HepG2 (cell line): Measurements from ENCODE around the gene LZTS2. TPM values are rescaled to one million over a fixed set of nuclear protein-coding genes. Genes with fewer than 3 reads are reported as not detected.

Source experiments
- ATAC-seq: fragments of 200-7000 bp; cut with Tn5 transposase; 3 replicates; pipeline ENCODE4 v1.9.1; 2020; ENCODE audit warnings: mild to moderate bottlenecking, moderate library complexity
- BruUV-seq: library from RNA; stranded (reverse); fragments of 400-500 nt; replicated peaks from 2 replicates; lab custom pipeline; 2021; lab: Mats Ljungman, UMichigan
- CTCF ChIA-PET: fragments of 300-600 bp; formaldehyde crosslinking; extraction: SDS; loops from one replicate; lab custom pipeline; 2021; ENCODE audit warnings: low total read pairs, inconsistent platforms, low intra/inter-chr PET ratio; lab: Yijun Ruan, JAX
- POLR2A ChIA-PET: fragments of 350-600 bp; sonication (Branson Sonifier 250); formaldehyde crosslinking; loops from one replicate; lab custom pipeline; 2020; ENCODE audit warnings: antibody characterized with exemption, inconsistent platforms; lab: Yijun Ruan, JAX
- DNase-seq: peaks from one replicate; pipeline ENCODE4 v3.0.0-alpha.2; 2015; ENCODE audit warnings: low spot score
- FAIRE-seq: peaks from 3 replicates; lab custom pipeline; 2011; peaks lifted over from hg19 to GRCh38; lab: Jason Lieb, UNC
- H2AFZ ChIP-seq: one replicate; pipeline ENCODE4 v1.6.1; 2011; ENCODE audit warnings: low read length, inconsistent platforms
- H3K27ac ChIP-seq: fragments of 300-600 bp; 3 replicates; pipeline ENCODE4 v1.8.0; 2011; ENCODE audit warnings: mixed run types, mild to moderate bottlenecking, mixed read lengths, low read length, inconsistent platforms; ENCODE audit not compliant: insufficient read depth; ENCODE audit errors: extremely low read length
- H3K27me3 ChIP-seq, 2 experiments: fragments of 200-600 bp in 1 of 2; 2 replicates in 1 of 2; 3 replicates in 1 of 2; pipeline versions ENCODE4 v1.6.0 to v1.8.0; 2011; ENCODE audit warnings: low read length in 2 of 2, mild to moderate bottlenecking in 2 of 2, moderate library complexity in 2 of 2, inconsistent platforms in 1 of 2; ENCODE audit not compliant: insufficient read depth in 2 of 2, control insufficient read depth in 1 of 2
- H3K36me3 ChIP-seq, 2 experiments: fragments of 200-600 bp in 1 of 2; replicated peaks in 1 of 2; 2 replicates in 1 of 2; 3 replicates in 1 of 2; pipeline versions ENCODE4 v1.5.1 to v1.8.0; 2011; ENCODE audit warnings: low read length in 2 of 2, inconsistent platforms in 1 of 2; ENCODE audit not compliant: insufficient read depth in 2 of 2, control insufficient read depth in 1 of 2
- H3K4me1 ChIP-seq: 2 replicates; pipeline ENCODE4 v1.5.1; 2012; ENCODE audit warnings: low read length, inconsistent platforms; ENCODE audit not compliant: insufficient read depth
- H3K4me2 ChIP-seq: 2 replicates; pipeline ENCODE4 v1.6.0; 2011; ENCODE audit warnings: low read depth, low read length, inconsistent platforms
- H3K4me3 ChIP-seq, 3 experiments: fragments of 200-600 bp in 1 of 3; sonication (generic), shearing (Covaris generic) in 1 of 3; replicated peaks in 1 of 3; 2 replicates each; pipeline ENCODE4 v1.5.1; 2011 to 2016; ENCODE audit warnings: low read length in 3 of 3, inconsistent platforms in 2 of 3, low read depth in 2 of 3, mild to moderate bottlenecking in 2 of 3, control low read depth in 1 of 3, mixed read lengths in 1 of 3; ENCODE audit not compliant: insufficient read depth in 1 of 3
- H3K79me2 ChIP-seq: one replicate; pipeline ENCODE4 v1.6.1; 2011; ENCODE audit warnings: low read length, inconsistent platforms; ENCODE audit not compliant: insufficient read depth
- H3K9ac ChIP-seq: 2 replicates; pipeline ENCODE4 v1.6.0; 2011; ENCODE audit warnings: mild to moderate bottlenecking, low read depth, low read length, inconsistent platforms; ENCODE audit not compliant: insufficient read depth
- H3K9me3 ChIP-seq: 2 replicates; pipeline ENCODE4 v1.5.1; 2012; ENCODE audit warnings: mild to moderate bottlenecking, low read length
- H4K20me1 ChIP-seq: 2 replicates; pipeline ENCODE4 v1.6.0; 2011; ENCODE audit warnings: inconsistent platforms, mild to moderate bottlenecking, low read length, moderate library complexity; ENCODE audit not compliant: insufficient read depth
- HES4 ChIP-seq: sonication (generic); formaldehyde crosslinking; IDR thresholded peaks from 2 replicates; pipeline ENCODE4 v1.9.0; 2021; ENCODE audit warnings: mild to moderate bottlenecking, missing genetic modification reagents, borderline replicate concordance
- MAF1 ChIP-seq: sonication (generic); formaldehyde crosslinking; IDR thresholded peaks from 2 replicates; pipeline ENCODE4 v1.5.0; 2020; ENCODE audit warnings: missing genetic modification reagents, borderline replicate concordance
- MZF1 ChIP-seq: sonication (generic); formaldehyde crosslinking; IDR thresholded peaks from 2 replicates; pipeline ENCODE4 v1.8.1; 2023; ENCODE audit warnings: mild to moderate bottlenecking, missing genetic modification reagents, borderline replicate concordance
- NFE2L2 ChIP-seq: fragments of 150-350 bp; IDR thresholded peaks from 2 replicates; pipeline ENCODE4 v1.6.1; 2014; ENCODE audit warnings: low read length
- POLR2A ChIP-seq, 2 experiments: IDR thresholded peaks; 2 replicates each; pipeline ENCODE4 v1.6.1; 2011; ENCODE audit warnings: low read depth in 2 of 2, low read length in 2 of 2, mild to moderate bottlenecking in 1 of 2, moderate library complexity in 1 of 2; ENCODE audit not compliant: insufficient read depth in 1 of 2
- RNF2 ChIP-seq: fragments of 450-650 bp; conservative IDR thresholded peaks from 2 replicates; pipeline ENCODE4 v1.6.1; 2016; ENCODE audit warnings: low read depth
- SAFB2 ChIP-seq: sonication (generic); formaldehyde crosslinking; IDR thresholded peaks from 2 replicates; pipeline ENCODE4 v1.5.1; 2020; ENCODE audit warnings: missing genetic modification reagents, low read depth, mild to moderate bottlenecking, borderline replicate concordance
- SP1 ChIP-seq, 2 experiments: fragments of 450-650 bp in 1 of 2; sonication (generic) in 1 of 2; formaldehyde crosslinking in 1 of 2; IDR thresholded peaks; 2 replicates each; pipeline versions ENCODE4 v1.4.0 to v1.6.1; 2016 to 2020; ENCODE audit warnings: missing genetic modification reagents in 1 of 2
- ZGPAT ChIP-seq: IDR thresholded peaks from 2 replicates; pipeline ENCODE4 v1.6.1; 2016; ENCODE audit warnings: mild to moderate bottlenecking
- ZNF570 ChIP-seq: sonication (generic); formaldehyde crosslinking; IDR thresholded peaks from 2 replicates; pipeline ENCODE4 v1.4.0; 2020; ENCODE audit warnings: mild to moderate bottlenecking, missing genetic modification reagents, borderline replicate concordance
- ZNF841 ChIP-seq: sonication (generic); formaldehyde crosslinking; IDR thresholded peaks from 2 replicates; pipeline ENCODE4 v1.8.1; 2023; ENCODE audit warnings: missing genetic modification reagents, borderline replicate concordance
- WGBS: methylation state at CpG from one replicate; pipeline ENCODE4 v1.1.6; 2017; ENCODE audit warnings: low lambda C conversion rate; 5-methylcytosine and 5-hydroxymethylcytosine counted together
- in situ Hi-C: cut with HindIII; loops from 2 replicates; pipeline ENCODE4 v1.10.0; 2017; ENCODE audit warnings: low pct_unique_long_range_greater_than_20kb; ENCODE audit not compliant: extremely low pct_ligation_motif_present
- intact Hi-C: fragments of 100-400 bp; cut with micrococcal nuclease; formaldehyde crosslinking; loops from one replicate; pipeline ENCODE4 v1.10.0; 2022; ENCODE audit not compliant: unreplicated experiment
- polyA plus RNA-seq, 8 experiments: library from polyadenylated mRNA; depleted of rRNA in 3 of 8; stranded (reverse) in 7 of 8; unstranded in 1 of 8; fragments of >200 nt; fragmentation: Illumina TruSeq in 4 of 8; extraction: Trizol in 4 of 8; gene quantifications; 2 replicates each; pipeline versions ENCODE4 v1.2.1 to v1.2.3, GENCODE V29; 2011 to 2016; ENCODE audit warnings: low read depth in 4 of 8, missing spikeins in 1 of 8, mixed read lengths in 1 of 8; ENCODE audit not compliant: insufficient read depth in 1 of 8
- total RNA-seq, 5 experiments: library from RNA; depleted of rRNA; stranded (reverse); fragments of >200 nt; fragmentation: Illumina TruSeq; extraction: Trizol; gene quantifications; 2 replicates each; pipeline ENCODE4 v1.2.3, GENCODE V29; 2016; ENCODE audit warnings: low read depth in 1 of 5
- TF ChIP-seq, protein P1 (sequence below): sonication (generic); formaldehyde crosslinking; IDR thresholded peaks from 2 replicates; pipeline ENCODE4 v1.4.0; 2020; ENCODE audit warnings: missing genetic modification reagents
- TF ChIP-seq, protein P2 (sequence below): sonication (generic); formaldehyde crosslinking; IDR thresholded peaks from 2 replicates; pipeline ENCODE4 v1.5.0; 2020; ENCODE audit warnings: mild to moderate bottlenecking, low read depth, missing genetic modification reagents, borderline replicate concordance
- TF ChIP-seq, protein P3 (sequence below): sonication (generic); formaldehyde crosslinking; IDR thresholded peaks from 2 replicates; pipeline ENCODE4 v1.4.0; 2020; ENCODE audit warnings: missing genetic modification reagents

LZTS2 gene
- total and polyA plus RNA-seq, 2 of the 13 experiments (the other 11 are each of a cell fraction or from before 2014, with no cell fraction given), result 43.6 to 65.6 TPM

DNA sequence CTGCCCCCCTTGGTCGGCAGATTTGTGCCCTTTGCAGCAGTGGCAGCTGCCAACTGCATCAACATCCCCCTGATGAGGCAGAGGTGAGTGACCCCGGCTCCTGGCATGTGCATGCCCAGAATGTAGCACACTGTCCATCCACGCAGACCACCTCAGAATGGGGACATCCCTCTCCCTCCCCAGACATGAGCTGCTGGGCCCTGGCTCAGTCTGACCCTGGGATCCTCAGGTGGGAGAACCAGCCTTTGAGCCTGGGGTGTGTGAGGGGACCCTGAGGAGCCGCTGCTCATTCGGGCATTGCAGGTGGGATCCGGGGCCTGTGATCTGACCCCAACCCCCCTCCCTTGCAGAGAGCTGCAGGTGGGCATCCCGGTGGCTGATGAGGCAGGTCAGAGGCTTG lies 37.1 kb downstream of the LZTS2 start (continued):
- no peak for TF ChIP-seq NFE2L2

DNA sequence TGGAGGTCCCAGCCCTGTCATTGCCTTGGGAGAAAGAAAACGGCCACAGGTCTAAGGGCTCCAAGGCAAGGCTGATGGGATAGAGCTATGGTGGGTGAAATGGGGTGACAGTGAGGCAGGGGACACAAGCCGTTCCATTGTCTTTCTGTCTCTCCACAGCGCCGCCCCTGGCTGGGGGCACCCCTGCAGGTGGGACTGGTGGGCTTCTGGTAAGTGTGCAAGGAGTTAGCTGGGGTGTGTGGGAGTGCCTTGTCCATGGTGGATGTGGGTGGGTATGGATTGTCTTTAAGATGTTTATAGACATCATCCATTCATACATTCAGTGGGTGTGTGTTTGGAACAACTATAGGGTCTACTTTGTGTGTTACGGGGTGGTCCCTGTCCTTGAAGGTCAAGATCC lies 38.9 kb downstream of the LZTS2 start:
- Histone ChIP-seq H3K9me3 (no peaks in the 10 kb centered on the region), H3K9ac (no peak overlapping the region), H4K20me1 (no peaks in the 10 kb centered on the region), H3K4me2 (no peak overlapping the region), H3K4me1 (peaks cover 48% of the 10 kb centered on the region), H3K79me2 (no peaks in the 10 kb centered on the region), H2AFZ (no peak overlapping the region), H3K4me3 (no peak overlapping the region), H3K27me3 (no peaks in the 10 kb centered on the region), H3K36me3 (peaks cover 9 to 31% of the 10 kb centered on the region in 2 experiments; a peak in 3 of 5 replicates), H3K27ac (no peak overlapping the region)
- WGBS, result 90% methylated on average over 5 of the region's 5 CpGs
- no peak for DNase-seq
- in situ Hi-C loops (no loop called here), intact Hi-C loops (no loop called here)
- no TSS peak for BruUV-seq
- ChIA-PET CTCF (no interaction called here), POLR2A (no interaction called here)
- FAIRE-seq, result no peak
- no peak for ATAC-seq
- TF ChIP-seq, protein P1, sequence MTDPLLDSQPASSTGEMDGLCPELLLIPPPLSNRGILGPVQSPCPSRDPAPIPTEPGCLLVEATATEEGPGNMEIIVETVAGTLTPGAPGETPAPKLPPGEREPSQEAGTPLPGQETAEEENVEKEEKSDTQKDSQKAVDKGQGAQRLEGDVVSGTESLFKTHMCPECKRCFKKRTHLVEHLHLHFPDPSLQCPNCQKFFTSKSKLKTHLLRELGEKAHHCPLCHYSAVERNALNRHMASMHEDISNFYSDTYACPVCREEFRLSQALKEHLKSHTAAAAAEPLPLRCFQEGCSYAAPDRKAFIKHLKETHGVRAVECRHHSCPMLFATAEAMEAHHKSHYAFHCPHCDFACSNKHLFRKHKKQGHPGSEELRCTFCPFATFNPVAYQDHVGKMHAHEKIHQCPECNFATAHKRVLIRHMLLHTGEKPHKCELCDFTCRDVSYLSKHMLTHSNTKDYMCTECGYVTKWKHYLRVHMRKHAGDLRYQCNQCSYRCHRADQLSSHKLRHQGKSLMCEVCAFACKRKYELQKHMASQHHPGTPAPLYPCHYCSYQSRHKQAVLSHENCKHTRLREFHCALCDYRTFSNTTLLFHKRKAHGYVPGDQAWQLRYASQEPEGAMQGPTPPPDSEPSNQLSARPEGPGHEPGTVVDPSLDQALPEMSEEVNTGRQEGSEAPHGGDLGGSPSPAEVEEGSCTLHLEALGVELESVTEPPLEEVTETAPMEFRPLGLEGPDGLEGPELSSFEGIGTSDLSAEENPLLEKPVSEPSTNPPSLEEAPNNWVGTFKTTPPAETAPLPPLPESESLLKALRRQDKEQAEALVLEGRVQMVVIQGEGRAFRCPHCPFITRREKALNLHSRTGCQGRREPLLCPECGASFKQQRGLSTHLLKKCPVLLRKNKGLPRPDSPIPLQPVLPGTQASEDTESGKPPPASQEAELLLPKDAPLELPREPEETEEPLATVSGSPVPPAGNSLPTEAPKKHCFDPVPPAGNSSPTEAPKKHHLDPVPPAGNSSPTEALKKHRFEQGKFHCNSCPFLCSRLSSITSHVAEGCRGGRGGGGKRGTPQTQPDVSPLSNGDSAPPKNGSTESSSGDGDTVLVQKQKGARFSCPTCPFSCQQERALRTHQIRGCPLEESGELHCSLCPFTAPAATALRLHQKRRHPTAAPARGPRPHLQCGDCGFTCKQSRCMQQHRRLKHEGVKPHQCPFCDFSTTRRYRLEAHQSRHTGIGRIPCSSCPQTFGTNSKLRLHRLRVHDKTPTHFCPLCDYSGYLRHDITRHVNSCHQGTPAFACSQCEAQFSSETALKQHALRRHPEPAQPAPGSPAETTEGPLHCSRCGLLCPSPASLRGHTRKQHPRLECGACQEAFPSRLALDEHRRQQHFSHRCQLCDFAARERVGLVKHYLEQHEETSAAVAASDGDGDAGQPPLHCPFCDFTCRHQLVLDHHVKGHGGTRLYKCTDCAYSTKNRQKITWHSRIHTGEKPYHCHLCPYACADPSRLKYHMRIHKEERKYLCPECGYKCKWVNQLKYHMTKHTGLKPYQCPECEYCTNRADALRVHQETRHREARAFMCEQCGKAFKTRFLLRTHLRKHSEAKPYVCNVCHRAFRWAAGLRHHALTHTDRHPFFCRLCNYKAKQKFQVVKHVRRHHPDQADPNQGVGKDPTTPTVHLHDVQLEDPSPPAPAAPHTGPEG (CRISPR knock-in tag), result no peak
- TF ChIP-seq, protein P2, sequence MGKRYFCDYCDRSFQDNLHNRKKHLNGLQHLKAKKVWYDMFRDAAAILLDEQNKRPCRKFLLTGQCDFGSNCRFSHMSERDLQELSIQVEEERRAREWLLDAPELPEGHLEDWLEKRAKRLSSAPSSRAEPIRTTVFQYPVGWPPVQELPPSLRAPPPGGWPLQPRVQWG (CRISPR knock-in tag), result no peak
- TF ChIP-seq, protein P3, sequence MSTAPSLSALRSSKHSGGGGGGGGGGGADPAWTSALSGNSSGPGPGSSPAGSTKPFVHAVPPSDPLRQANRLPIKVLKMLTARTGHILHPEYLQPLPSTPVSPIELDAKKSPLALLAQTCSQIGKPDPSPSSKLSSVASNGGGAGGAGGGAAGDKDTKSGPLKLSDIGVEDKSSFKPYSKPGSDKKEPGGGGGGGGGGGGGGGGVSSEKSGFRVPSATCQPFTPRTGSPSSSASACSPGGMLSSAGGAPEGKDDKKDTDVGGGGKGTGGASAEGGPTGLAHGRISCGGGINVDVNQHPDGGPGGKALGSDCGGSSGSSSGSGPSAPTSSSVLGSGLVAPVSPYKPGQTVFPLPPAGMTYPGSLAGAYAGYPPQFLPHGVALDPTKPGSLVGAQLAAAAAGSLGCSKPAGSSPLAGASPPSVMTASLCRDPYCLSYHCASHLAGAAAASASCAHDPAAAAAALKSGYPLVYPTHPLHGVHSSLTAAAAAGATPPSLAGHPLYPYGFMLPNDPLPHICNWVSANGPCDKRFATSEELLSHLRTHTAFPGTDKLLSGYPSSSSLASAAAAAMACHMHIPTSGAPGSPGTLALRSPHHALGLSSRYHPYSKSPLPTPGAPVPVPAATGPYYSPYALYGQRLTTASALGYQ (CRISPR knock-in tag), result no peak
- TF ChIP-seq MAF1 (CRISPR knock-in tag) (no peak), MZF1 (no peak), SP1 (IDR thresholded peaks at IDR 0.05) (no peak), SP1 (CRISPR knock-in tag; IDR thresholded peaks at IDR 0.05) (no peak), RNF2 (no peak), POLR2A (IDR thresholded peaks at IDR 0.05; ENCODE audit: insufficient read depth in 1 of 2, low read depth in 2 of 2, low read length in 2 of 2) (no peak), HES4 (CRISPR knock-in tag) (no peak), ZGPAT (CRISPR knock-in tag) (no peak), ZNF841 (no peak), SAFB2 (CRISPR knock-in tag) (no peak), ZNF570 (CRISPR knock-in tag) (no peak)
